22Rv1 (cell line): ENCODE data around the gene PDZD4.

Experiments
- H3K27ac ChIP-seq: fragments of 450-650 bp; 2 replicates; pipeline ENCODE4 v1.5.1; 2017
- CTCF ChIP-seq: fragments of 450-650 bp; IDR thresholded peaks from 2 replicates; pipeline ENCODE4 v1.5.1; 2017; ENCODE audit warnings: mild to moderate bottlenecking
- ZFX ChIP-seq: fragments of 450-650 bp; IDR thresholded peaks from 2 replicates; pipeline ENCODE4 v1.6.1; 2017; ENCODE audit warnings: antibody characterized with exemption, borderline replicate concordance

Gene PDZD4

GRCh38 chrX:153782871-153783270, 47.5 kb downstream of the PDZD4 start:
- H3K27ac ChIP-seq, result no peak overlapping the region
- TF ChIP-seq CTCF (no peak), ZFX (no peak)

- H3K27ac ChIP-seq, result peak overlapping the region; percentile 66
- no peak for TF ChIP-seq ZFX
- TF ChIP-seq CTCF, result 0 out of 2 replicates have a peak, but pooled peaks have one; percentile 18
Measured at GRCh38 chrX:153782313-153782712, 48.0 kb downstream of the PDZD4 start.

- H3K27ac ChIP-seq, result peak overlapping the region; percentile 66
- TF ChIP-seq CTCF (no peak), ZFX (no peak)
Measured at GRCh38 chrX:153781428-153782047, 48.8 kb downstream of the PDZD4 start.

- peak within 1 kb of the TSS; percentile 66 for H3K27ac ChIP-seq
- TF ChIP-seq CTCF (no peak), ZFX (no peak)
Measured at GRCh38 chrX:153780678-153781427, 49.5 kb downstream of the PDZD4 start, which contains the start of gene SRPK3. TSS of gene SRPK3 (plus strand) at chrX:153781041. CDS start at chrX:153781087, 46 bp downstream.

- peak overlapping the region; percentile 66; the same call in 1 of the 2 replicates for H3K27ac ChIP-seq
- no peak for TF ChIP-seq CTCF
- no peak for TF ChIP-seq ZFX
Measured at GRCh38 chrX:153779891-153780677, 50.3 kb downstream of the PDZD4 start.

GRCh38 chrX:153778684-153779101, 51.7 kb downstream of the PDZD4 start:
- TF ChIP-seq CTCF, result peak; percentile 38
- no peak for TF ChIP-seq ZFX
- no peak overlapping the region for H3K27ac ChIP-seq
